GM21786 (cell line): ENCODE measurements around the gene KLHL22.

ENCODE experiments used
- ATAC-seq: cut with Tn5 transposase; IDR thresholded peaks from one replicate; pipeline ENCODE4 v1.9.1; 2021; ENCODE audit not compliant: unreplicated experiment

The KLHL22 gene

DNA sequence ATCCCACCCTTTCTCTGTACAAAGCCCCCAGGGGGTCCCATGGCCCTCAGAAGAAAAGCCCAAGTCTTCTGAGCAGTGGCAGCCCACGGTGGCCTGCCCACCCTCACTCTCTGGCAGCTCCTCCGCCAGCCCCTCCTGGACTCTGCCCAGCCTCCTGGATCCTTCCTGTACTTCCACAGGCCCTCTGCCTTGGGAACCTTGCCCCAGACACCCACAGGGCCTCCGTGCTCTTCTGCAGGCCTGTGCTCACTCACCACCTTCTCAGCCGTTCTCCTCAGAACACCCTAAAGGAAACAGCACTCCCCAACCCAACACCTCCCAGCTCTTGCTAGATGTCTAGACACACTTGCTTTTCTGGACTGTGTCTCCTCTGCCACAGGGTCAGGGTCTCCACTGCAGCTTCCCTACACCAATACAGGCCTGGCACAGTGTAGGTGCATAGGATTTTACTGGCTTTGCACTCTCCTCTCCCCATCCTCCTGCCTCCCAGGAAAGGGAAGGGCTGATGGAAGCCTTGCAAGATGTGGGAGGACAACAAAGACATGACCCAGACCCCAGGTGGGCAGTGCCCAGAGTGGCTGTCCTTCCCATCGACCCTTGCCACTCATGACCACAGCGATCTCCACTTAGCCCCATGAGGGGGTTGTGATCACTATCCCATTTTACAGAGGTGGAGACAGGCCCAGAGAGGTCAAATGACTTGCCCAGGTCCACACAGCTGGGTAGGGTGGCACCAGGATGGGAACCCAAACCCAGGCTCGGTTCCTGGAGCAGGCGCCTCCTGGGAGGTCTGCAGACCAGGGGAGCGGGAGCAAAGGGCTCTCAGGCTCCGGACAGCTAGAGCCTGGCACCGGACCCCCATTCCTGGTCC is 59.9 kb downstream of the KLHL22 start:
- ATAC-seq = no peak

DNA sequence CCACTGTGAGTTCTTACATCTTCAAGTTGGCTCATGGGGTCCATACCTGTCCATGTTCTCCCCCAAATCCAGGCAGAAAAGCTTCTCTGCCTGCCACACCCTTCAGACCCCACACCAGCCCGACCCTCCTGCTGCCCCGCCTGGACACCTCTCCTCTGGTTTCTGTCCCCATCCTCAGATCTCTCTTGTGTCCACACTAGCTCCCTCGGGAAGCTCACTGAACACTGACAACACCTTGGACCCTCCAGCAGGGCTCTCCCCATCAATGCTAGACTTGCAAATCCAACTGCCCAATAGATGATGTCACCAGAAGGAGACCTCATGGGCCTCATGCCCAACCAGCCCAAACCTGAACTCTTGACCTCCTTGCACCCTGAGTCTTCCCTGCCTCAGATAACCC is 60.8 kb downstream of the KLHL22 start:
- no peak for ATAC-seq

DNA sequence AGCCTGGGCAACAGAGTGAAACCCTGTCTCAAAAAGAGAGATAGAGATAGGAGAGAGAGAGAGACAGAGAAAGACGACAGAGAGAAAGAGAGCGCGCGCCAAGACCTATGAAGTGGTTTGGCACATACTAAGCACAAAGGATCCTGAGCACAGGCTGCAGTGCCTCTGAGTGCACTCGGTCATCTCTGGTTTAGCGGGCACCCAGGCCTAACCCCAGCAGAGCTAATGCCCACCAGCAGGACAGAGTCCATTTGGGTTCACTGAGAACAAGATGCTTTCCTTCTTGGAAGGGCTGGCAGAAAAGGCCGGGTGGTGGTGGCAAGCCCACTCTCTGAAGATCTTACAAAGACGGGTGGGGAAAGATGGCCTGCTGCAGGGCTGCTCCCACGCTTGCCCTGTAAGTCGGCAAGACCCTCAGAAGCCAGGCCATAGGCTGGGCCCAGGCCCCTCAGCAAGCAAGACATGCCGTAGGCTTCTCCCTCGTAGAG is 61.3 kb downstream of the KLHL22 start:
- ATAC-seq = no peak

DNA sequence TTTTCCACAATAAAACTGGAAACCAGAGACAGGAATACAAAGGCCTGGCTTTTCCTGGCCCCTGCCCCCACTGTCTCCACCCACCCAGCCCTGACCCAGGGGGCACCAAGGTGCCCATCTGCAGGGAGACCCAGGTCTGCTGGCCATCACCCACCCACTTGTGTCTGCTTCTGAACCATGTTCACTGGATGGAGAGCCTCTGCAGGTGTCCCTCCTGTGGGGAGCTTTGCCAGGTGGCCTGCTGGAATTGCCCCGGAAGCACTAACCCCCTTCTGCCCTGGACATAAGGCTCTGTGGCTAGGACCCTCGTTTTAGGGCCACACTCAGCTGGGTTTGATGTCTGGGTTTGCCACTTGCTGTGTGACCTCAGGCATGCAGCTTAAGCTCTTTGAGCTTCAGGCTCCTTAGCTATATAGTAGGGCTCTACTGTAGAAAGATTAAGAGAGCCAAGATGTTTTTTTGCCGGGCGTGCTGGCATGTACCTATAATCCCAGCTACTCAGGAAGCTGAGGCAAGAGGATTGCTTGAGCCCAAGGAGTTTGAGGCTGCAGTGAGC is 61.8 kb downstream of the KLHL22 start:
- no peak for ATAC-seq

DNA sequence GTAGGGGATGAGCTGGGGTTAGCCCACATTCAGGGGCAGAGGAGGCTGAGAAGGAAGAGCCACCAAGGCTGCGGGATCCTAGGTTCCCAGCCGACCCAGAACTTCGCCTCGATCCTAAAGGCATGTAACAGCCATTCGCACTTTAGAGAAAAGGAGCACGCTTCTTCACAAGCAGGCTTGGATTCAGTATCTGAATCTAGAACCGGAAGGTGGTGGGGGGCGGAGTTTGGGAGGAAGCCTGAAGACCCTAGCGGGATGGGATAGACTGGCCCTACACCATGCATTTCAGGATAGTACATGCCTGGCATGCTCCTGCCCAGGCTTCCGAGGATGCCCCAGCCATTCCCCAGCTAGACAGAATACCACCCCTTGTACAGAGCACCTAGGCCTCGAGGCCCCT is 62.4 kb downstream of the KLHL22 start:
- ATAC-seq = no peak

DNA sequence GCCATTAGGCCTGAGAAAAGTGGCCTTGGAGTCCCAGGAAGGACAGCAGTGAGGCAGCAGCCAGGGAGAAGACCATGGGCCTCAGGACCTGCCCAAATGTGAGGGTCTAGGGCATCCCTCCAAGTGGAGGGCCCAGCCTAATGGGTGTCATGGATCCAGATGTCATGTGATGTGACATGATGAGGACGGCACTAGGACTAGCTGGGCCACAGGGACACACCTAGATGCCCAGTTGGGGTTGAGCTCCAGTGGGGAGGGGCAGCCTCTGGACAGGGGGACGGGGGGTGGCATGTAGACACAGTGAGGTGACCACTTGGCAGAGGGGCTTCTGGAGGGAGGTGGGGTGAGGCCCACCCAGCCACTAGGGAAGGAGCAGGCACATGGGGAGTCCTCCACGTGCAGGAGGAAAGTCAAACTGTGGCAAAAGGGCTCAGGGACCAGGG is 63.3 kb downstream of the KLHL22 start:
- ATAC-seq = no peak

DNA sequence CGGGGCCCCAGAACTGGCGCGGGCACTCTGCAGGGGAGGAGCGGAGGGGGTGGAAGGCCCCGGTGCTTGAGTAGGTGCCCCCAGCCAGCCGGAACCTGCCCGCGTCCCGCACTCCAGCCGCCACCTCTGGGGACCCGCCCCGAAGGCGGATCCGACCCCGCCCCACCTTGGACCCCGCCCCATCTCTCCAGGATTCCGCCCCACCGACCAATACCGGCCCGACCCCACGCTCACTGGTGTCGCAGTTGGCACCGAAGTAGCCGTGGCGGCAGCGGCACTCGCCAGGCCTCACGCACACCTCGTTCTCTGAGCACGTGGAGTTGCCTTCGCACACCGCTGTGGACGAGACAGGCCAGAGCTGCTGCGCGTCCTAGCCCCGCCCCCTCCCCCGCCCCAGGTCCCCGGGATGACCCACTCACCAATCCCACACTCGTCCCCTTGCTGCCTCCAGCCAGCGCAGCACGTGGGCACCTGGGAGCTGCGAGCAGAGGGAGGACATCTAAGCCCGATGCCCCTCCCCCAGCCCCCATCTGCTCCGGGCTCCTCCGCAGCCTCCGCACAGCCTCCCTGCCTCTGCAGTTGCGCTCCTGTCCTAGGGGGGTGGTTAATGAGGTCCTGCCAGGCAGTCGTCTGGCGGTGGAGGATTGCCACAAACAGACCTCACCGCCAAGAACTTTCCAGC is 63.9 kb downstream of the KLHL22 start:
- ATAC-seq = no peak

DNA sequence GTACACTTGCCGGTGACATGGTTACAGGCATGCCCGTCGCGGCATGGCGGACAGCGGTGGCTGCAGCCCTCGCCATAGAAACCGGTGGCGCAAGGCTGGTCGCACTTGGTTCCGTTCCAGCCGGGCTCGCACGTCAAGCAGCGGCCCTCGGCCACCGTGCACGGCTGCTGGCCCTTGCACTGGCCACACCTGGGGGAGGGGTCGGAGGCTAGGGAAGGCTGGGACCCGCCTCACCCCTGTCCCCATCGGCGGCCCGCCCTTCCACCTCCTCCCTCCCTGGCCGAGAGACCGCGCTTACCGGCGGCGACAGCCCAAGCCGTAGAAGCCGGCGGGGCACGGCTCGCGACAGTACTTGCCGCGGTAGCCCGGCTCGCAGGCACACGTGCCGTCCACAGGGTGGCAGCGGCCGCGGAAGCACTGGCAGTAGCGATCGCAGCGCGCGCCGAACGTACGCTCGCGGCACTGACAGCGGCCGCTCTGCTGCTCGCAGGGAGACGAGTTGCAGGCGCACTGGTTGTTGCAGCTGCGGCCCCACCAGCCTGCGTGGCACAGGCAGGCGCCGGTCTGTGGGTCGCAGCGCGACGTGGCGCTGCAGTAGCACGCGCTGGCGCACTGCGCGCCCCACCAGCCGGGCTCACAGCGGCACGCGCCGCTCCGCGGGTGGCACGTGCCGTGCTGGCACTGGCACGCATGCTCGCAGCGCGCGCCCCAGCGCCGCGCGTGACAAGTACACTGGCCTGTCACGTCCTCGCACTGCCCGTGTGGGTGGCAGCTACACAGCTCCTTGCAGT is 64.7 kb downstream of the KLHL22 start:
- ATAC-seq = no peak

DNA sequence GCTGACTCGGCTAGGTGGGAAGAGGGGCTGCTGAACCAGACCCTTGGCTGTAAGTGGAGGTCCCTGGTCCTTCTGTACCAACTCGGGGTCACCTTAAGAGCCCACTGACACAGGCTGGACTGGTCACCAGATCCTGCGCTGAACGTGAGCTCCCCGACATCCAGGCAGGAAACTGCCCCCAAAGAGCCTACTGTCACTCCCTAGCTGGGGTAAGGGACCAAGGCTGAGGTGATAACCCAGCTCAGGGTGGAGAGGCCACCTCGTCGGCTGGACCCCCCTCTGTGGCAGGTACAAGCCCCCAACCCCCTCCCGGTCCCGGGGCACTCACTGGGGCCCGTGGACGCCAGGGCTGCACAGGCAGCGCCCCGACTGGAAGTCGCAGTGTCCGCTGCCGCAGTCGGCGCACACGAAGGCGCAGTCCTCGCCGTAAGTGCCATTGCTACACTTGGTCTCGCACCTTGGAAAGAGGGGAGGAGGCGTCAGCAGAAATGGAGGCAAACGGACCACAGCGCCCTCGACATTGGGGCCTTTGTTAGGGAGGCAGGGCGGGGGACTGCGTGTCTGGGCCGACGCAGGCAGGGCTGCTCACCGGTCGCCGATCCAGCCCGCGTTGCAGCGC is 65.4 kb downstream of the KLHL22 start:
- no peak for ATAC-seq

DNA sequence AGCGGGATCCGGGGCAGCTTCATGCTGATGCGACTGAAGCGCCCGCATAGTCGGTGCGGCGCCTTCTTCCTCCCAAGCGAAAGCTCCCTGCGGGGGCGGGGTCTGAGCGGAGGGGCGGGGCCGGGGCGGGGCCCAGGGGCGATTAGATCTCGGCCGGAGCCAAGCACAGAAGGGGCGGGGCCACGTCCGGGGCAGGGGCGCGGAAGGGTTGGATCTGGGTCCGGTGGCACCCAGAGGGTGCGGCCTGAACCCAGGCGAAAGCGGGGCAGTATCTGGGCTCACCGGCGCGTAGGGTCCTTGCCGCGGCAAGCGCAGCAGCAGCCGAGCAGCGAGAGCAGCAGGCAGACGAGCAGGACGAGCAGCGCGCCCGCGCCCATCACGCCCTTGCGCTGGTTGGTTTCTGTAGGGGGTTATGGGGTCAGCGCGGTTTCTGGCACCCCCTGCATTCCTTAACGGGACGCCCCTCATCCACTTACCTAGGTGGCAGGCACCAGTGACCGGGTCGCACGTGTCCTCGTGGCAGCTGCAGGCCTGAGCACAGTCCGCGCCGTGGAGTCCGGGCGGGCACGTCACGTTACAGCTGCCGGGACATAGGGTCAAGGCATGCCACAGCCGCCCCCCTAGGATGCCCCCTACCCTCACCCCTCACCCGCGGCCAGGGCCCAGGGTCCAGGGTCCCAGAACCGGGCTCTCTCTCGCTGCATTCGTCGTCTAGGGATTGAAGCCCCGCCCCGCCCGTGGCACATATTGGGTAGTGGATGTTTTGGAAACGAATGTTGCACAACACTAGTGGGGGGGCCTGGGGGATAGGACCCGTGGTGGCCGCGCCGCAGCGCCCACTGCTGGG is 66.1 kb downstream of the KLHL22 start:
- no peak for ATAC-seq

DNA sequence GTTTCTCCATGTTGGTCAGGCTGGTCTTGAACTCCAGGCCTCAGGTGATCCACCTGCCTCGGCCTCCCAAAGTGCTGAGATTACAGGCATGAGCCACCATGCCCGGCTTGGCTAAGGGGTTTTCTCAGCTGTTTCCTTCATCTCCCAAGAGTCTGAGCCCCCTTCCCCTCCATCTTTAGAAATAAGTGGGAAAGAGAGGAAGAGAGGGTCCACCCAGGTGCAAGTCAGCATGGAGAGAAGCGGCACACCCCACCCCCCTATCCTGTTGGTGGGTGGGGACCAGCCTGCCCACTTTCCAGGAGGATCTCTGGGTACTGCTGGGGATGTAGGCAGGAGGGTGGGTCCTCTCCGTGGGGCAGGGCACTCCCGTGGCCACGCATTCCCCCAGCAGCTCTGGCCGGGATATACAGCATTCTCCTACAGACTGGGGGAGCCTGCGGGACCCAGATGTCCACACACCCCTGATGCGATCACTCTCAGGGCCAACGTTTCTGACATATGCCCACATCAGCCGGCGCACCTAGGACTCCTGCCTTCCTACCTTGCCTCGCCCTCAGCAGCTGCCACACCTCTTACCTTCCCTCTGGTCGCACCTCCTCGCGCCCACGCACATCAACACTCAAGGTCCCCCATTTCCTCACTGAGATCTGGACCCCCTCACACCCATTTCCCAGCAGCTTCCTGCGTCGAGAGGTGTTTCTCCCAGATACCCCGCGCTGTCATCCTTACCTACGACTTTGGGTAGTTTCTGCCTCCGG is 66.9 kb downstream of the KLHL22 start:
- no peak for ATAC-seq

DNA sequence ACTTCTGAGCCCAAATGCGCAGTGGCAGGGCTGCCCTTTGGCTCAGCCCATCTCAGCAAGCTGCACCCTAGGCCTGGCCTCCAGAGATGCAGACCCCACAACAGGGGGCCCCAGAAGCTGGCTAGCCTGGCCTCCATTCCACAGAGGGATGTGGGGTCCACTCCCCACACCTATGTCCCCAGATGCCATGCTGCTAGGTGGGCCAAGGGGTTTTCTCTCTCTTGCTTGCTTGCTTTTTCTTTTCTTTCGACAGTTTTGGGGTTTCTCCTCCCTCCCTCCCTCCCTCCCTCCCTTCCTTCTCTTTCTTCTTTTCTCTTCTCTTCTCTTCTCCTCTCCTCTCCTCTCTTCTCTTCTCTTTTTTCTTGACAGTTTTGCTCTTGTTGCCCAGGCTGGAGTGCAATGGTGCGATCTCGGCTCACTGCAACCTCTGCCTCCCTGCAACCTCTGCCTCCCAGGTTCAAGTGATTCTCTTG is 67.6 kb downstream of the KLHL22 start:
- ATAC-seq = no peak

DNA sequence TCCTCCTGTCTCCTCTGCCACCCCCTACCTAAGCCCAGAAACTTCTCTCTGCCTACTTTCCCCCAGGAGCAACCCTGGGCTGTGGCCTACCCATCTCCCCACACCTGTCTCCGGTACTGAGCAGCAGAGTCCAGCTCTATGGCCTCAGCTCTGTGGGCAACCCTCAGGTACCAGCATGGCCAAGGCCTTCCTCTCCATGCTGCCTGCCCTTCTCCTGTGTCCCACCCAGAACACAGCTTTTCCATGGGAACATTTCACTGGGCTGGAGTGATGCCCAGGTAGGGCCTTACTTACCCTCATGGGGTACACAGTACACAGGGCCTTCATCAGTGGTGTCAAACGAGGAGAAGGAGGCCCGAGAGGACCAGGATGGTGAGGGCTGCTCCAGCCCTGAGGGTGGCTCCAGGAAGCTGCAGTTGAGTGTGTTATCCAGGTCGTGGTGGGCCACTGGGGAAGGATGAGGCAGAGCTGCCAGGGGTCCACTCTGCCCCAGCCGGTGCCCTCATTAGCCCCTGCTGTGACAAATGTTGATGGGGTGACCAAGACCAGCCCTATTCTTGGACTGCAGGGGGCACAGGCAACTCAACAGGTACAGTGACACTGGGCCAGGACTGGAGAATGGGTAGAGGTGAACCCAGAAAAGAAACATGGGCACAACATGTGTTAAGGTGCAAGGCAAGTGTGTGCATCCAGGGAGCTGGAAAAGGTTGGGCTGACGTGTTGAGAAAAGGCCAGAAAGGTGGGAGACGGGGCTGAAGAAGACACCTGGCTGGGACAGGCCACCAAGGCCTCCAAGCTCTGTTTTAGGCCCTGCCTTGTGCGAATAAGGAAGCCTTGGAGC is 68.3 kb downstream of the KLHL22 start:
- ATAC-seq = no peak

DNA sequence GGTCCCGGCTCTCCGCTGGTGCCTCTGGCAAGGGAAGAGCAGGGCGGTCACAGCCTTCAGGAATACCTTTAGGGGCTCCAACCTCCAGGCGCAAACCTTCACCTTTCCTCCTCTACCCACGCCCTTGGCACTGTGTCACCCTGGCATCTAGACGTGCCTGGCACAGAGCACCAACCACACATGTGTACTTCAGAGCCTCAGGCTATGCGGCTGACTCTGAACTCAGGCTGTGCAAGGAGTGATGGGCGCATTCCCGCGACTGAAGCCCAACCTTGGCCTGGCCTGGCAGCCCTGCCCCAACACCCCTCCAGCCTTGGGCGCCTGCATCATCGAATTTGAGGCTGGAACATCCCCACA is 69.4 kb downstream of the KLHL22 start:
- ATAC-seq = no peak

DNA sequence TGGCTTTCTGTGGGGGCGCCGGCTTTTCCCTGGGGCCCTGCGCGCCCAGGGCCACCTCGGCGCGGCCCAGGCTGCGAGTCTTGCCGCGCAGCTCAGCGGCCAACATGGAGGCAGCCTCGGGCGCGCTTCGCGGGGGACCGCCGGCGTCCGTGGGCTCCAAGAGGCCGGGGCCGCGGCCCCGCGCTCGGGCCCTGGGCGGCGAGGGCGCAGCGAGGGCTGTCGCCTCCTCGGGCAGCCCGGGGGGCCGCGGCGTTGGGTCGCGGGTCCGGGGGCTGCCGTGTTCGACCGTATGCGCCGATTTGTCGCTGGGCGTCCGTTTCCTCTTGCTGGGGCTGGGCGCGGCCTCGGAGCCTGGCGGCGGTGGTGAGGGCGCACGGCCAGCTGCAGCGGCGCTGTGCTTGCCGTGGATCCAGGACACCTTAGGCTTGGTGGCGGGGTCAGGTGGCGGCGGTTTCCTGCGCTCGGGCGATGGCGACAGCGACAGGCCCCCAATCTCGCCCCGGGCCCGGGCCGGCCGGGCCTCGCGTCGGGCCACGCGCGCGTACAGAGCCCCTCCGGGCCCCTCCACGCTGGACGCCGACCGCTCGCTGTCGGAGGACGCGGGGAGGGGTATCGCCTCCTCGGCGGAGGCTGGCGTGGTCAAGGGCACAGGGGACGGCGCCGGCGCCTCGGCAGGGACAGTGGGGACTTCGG is 69.9 kb downstream of the KLHL22 start:
- no peak for ATAC-seq

DNA sequence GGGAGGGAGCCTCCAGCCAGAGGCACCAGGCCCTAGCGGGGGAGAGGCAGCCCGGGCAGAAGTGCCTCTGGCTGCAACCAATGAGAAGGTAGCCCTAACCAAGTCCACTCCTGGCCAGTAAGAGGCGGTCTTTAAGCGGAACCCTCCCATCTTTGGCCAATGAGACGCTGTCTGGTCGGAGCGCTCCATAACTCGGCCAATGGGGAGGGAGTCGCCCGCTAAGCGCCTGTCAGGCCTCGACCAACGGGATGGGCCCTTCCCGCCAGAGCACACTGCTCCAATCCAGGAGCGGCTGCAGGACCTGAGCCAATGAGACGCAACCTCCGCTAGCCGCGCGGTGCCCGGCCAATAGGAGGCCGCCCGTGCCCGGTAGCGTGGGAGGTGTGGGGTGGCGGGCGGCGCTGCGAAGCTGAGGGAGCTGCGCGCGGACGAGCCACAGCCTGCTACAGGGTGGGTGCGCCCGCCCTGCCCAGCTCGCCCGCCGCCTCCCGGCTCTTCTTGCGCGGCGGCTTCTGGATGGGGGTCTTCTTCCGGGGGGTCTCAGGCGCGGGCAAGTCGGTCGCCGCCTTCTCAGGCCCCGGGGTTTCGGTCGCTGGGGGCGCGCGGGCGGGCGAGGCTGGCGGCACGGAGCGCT is 70.5 kb downstream of the KLHL22 start:
- no peak for ATAC-seq

DNA sequence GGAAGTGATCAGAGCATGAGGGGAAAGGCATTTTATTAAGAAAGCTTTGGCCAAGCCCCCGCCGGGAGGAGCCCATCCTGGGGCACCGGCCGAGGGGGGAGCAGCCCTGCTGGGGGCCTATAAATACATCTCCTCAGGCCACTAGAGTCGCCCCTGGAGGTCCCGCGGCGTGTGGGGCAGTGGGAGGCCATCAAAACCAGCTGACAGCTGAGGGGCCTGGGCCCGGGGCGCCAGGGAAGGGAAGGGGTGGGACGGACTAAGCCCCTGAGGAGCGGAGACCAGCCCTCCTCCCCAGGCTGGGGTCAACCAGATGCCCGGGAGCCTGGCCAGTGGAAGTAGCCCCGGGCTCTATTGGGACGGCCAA is 71.0 kb downstream of the KLHL22 start:
- ATAC-seq = no peak
